BE2C (cell line): ENCODE data around the gene HACD2.
A peak's percentile ranks its signal among the peaks of the same experiment; 100 is the strongest.

Experiments
- DNase-seq: peaks from one replicate; pipeline ENCODE4 v3.0.0-alpha.2; 2020
- H3K27me3 ChIP-seq: fragments of 250-450 bp; sonication (Bioruptor Pico); 2 replicates; pipeline ENCODE4 v1.5.1; 2020; ENCODE audit warnings: mild to moderate bottlenecking
- H3K36me3 ChIP-seq: fragments of 250-450 bp; sonication (Bioruptor Pico); 2 replicates; pipeline ENCODE4 v1.5.1; 2020; ENCODE audit warnings: mild to moderate bottlenecking
- H3K4me1 ChIP-seq: fragments of 250-450 bp; sonication (Bioruptor Pico); 2 replicates; pipeline ENCODE4 v1.5.1; 2020
- H3K4me3 ChIP-seq: 2 replicates; pipeline ENCODE4 v1.5.1; 2011; ENCODE audit warnings: low read depth, low read length
- H3K9me3 ChIP-seq: fragments of 250-450 bp; sonication (Bioruptor Pico); 2 replicates; pipeline ENCODE4 v1.5.1; 2020
- CTCF ChIP-seq: IDR thresholded peaks from 2 replicates; pipeline ENCODE4 v1.5.1; 2012; ENCODE audit warnings: mild to moderate bottlenecking, low read depth, low read length

Gene HACD2

GRCh38 chr3:123559040-123559861 lies 25.6 kb downstream of the HACD2 start:
- no peaks in the 10 kb centered on the region for H3K27me3 ChIP-seq

GRCh38 chr3:123553536-123553935 lies 31.3 kb downstream of the HACD2 start:
- TF ChIP-seq CTCF, result no peak
- no peaks in the 10 kb centered on the region for H3K9me3 ChIP-seq
- no peak overlapping the region for H3K4me3 ChIP-seq
- no peaks in the 10 kb centered on the region; the same call in 1 of the 2 replicates for H3K36me3 ChIP-seq
- no peaks in the 10 kb centered on the region for H3K27me3 ChIP-seq
- DNase-seq, result no peak
- H3K4me1 ChIP-seq, result no peaks in the 10 kb centered on the region

More at GRCh38 chr3:123559040-123559861, 25.6 kb downstream of the HACD2 start:
- Histone ChIP-seq H3K4me3 (no peak overlapping the region), H3K9me3 (no peaks in the 10 kb centered on the region), H3K4me1 (no peaks in the 10 kb centered on the region), H3K36me3 (no peaks in the 10 kb centered on the region)
- peak; percentile 77 for TF ChIP-seq CTCF
- peak; percentile 26 for DNase-seq

- Histone ChIP-seq H3K4me1 (no peaks in the 10 kb centered on the region), H3K4me3 (no peak overlapping the region), H3K36me3 (no peaks in the 10 kb centered on the region; the same call in 1 of the 2 replicates), H3K9me3 (no peaks in the 10 kb centered on the region), H3K27me3 (no peaks in the 10 kb centered on the region)
- no peak for TF ChIP-seq CTCF
- DNase-seq, result no peak
Observed at GRCh38 chr3:123552768-123553167, 32.1 kb downstream of the HACD2 start.

DNA sequence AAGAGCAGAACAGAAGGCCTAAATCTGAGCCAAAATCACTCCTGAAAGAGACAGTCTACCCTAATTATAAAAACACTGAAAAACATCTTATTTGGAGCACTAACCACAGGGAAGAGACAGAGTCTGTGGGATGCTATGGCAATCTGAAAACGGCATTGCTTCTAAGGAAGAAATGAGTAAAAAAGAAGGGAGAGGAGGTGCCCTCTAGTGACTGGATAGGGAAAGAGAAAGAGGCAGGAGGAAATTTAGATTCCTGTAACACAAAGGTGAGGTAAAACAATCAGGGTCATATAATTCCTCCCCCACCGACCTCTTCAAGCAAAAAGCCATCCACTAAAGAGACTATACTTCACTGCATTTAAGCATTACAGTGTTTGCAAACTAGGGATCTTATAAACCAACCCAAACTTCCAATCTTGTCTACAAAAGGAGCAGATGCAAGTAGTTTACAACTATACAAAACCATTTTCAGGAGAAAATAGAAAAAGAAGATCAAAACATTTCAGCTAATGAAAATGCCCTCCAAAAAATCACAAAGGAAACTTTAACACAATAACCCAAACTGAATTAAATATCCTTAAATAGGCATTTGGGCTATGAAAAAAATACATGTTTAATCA lies 32.6 kb downstream of the HACD2 start:
- TF ChIP-seq CTCF, result peak; percentile 81
- Histone ChIP-seq H3K27me3 (no peaks in the 10 kb centered on the region), H3K4me1 (no peaks in the 10 kb centered on the region), H3K36me3 (no peaks in the 10 kb centered on the region; the same call in 1 of the 2 replicates), H3K9me3 (no peaks in the 10 kb centered on the region), H3K4me3 (no peak overlapping the region)
- DNase-seq, result no peak

DNA sequence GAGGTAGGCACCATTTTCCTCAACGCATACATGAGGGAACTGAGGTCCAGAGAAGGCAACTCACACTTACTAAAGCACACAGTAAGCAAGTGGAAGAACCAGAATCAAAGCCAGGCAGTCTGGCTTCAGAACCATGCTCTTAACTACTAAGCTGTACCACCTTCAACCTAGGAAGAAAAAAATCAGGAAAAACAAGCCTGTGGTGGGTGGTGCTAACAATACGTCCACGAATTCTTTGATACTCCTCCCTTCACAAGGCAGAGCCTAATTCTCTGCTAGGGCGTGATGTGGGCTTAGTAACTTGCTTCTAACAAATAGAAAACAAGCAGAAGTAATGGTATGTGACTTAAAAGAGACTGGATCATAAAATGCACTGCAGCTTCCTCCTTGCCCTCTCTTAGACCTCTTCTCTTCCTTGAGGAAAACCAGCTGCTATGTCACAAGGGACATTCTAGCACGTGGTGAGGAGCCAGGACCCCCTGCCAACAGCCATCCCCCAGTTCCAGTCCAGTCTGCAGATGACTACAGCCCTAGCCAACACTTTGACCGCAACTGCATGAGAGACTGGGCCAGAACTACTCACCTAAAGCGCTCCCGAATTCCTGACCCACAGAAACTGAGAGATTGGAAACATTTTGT lies 36.9 kb downstream of the HACD2 start:
- no peaks in the 10 kb centered on the region; the same call in 1 of the 2 replicates for H3K36me3 ChIP-seq
- TF ChIP-seq CTCF, result no peak
- H3K4me1 ChIP-seq, result no peaks in the 10 kb centered on the region
- H3K9me3 ChIP-seq, result no peaks in the 10 kb centered on the region
- DNase-seq, result no peak
- H3K4me3 ChIP-seq, result no peak overlapping the region
- H3K27me3 ChIP-seq, result no peaks in the 10 kb centered on the region
